GM18519 (cell line): Measurements from ENCODE around the gene HP1BP3.
"Not testable (repeated sequence)": the region's sequence is repeated elsewhere in the genome, so short reads cannot be mapped to it uniquely, and the experiment has no call there.

Source experiments
- ATAC-seq: cut with Tn5 transposase; IDR thresholded peaks from one replicate; pipeline ENCODE4 v1.9.1; 2021; ENCODE audit warnings: mild to moderate bottlenecking, moderate library complexity; ENCODE audit not compliant: unreplicated experiment, low FRiP score

Gene HP1BP3

GRCh38 chr1:20787029-20787839, at the start of gene HP1BP3:
Gene HP1BP3, minus strand, starts transcription at chr1:20787307. Its CDS starts 6,867 bp downstream, at chr1:20780440.
- ATAC-seq, result peak; percentile 37

GRCh38 chr1:20836230-20836629, 49.1 kb upstream of the HP1BP3 start:
- no peak for ATAC-seq

- ATAC-seq, result no peak
These were observed 47.7 kb upstream of the HP1BP3 start for GRCh38 chr1:20834780-20835179.

- no peak for ATAC-seq
These were observed 47.1 kb upstream of the HP1BP3 start for GRCh38 chr1:20834192-20834591.

- no peak for ATAC-seq
These were observed 43.3 kb upstream of the HP1BP3 start for GRCh38 chr1:20830378-20830777.

- no peak for ATAC-seq
These were observed 42.8 kb upstream of the HP1BP3 start for GRCh38 chr1:20829946-20830345.

GRCh38 chr1:20829531-20829930, 42.4 kb upstream of the HP1BP3 start:
- ATAC-seq, result no peak

- ATAC-seq, result no peak
These were observed 36.7 kb upstream of the HP1BP3 start for GRCh38 chr1:20823845-20824244.

- no peak for ATAC-seq
These were observed 34.4 kb upstream of the HP1BP3 start for GRCh38 chr1:20821466-20821865.

- no peak for ATAC-seq
These were observed 32.7 kb upstream of the HP1BP3 start for GRCh38 chr1:20819818-20820217.

- no peak for ATAC-seq
These were observed 27.4 kb upstream of the HP1BP3 start for GRCh38 chr1:20814534-20814871.

GRCh38 chr1:20811916-20812315, 24.8 kb upstream of the HP1BP3 start:
- ATAC-seq, result no peak

- ATAC-seq, result no peak
These were observed 6.1 kb upstream of the HP1BP3 start for GRCh38 chr1:20793236-20793635.

- ATAC-seq, result no peak
These were observed 5.1 kb upstream of the HP1BP3 start for GRCh38 chr1:20792196-20792595.

GRCh38 chr1:20790785-20791184, 3.7 kb upstream of the HP1BP3 start:
- no peak for ATAC-seq

- ATAC-seq, result not testable (repeated sequence)
These were observed 2.5 kb upstream of the HP1BP3 start for GRCh38 chr1:20789598-20789997.

GRCh38 chr1:20787840-20788795, 1.0 kb upstream of the HP1BP3 start:
- no peak for ATAC-seq

GRCh38 chr1:20786253-20787028, 666 bp downstream of the HP1BP3 start:
- peak; percentile 67 for ATAC-seq

- ATAC-seq, result peak; percentile 5
These were observed 1.2 kb downstream of the HP1BP3 start for GRCh38 chr1:20785907-20786252.

- no peak for ATAC-seq
These were observed 11.4 kb downstream of the HP1BP3 start for GRCh38 chr1:20775700-20776099.

GRCh38 chr1:20771780-20772179, 15.3 kb downstream of the HP1BP3 start:
- no peak for ATAC-seq
